Gastroesophageal sphincter (tissue), 3 donors: Measurements from ENCODE around the gene KLHL6.

Experiments
- CTCF ChIP-seq, 4 experiments: fragments of 200-600 bp in 2 of 4; fragments of 450-650 bp in 2 of 4; sonication (generic) in 1 of 4; IDR thresholded peaks; one replicate each; pipeline ENCODE4 v1.5.1; 2017 to 2019; ENCODE audit warnings: antibody characterized with exemption in 4 of 4, mild to moderate bottlenecking in 2 of 4, moderate library complexity in 2 of 4
- EP300 ChIP-seq: sonication (generic); formaldehyde crosslinking; IDR thresholded peaks from one replicate; pipeline ENCODE4 v1.6.1; 2017; ENCODE audit warnings: antibody characterized with exemption, mild to moderate bottlenecking
- POLR2A ChIP-seq, 2 donors: fragments of 450-650 bp; IDR thresholded peaks; one replicate each; pipeline ENCODE4 v1.6.1; 2017; ENCODE audit warnings: antibody characterized with exemption in 2 of 2, mild to moderate bottlenecking in 2 of 2, moderate library complexity in 1 of 2

DNA sequence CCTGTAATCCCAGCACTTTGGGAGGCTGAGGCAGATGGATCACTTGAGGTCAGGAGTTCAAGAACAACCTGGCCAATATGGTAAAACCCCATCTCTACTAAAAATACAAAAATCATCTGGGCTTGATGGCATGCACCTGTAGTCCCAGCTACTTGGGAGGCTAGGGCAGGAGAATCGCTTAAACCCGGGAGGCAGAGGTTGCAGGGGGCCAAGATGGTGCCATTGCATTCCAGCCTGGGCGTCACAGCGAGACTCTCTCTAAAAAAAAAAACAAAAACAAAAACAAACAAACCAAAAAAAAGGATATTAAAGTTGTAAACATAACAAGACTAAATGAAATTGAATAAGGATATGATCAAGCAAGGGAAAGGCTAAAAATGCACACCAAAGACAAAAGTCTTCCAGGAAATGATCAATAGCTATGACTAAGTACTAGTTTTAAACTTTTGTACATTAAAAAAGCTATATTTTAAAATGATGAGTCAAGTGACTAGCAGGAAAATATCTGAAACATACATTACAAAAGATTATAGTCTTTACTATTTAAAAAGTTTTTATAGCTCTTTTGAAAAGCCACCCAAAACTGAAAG is 28.6 kb downstream of the KLHL6 start:
- TF ChIP-seq CTCF (IDR thresholded peaks at IDR 0.05): no peak
- no peak for TF ChIP-seq EP300
- TF ChIP-seq POLR2A (IDR thresholded peaks at IDR 0.05): no peak
